Measurements from ENCODE around the gene AOC2.

GRCh38 chr17:42845556-42845917, 1.2 kb downstream of the AOC2 start:
- TF ChIP-seq POLR2AphosphoS5 (IDR thresholded peaks at IDR 0.05) (no peak), CTCF (IDR thresholded peaks at IDR 0.05) (no peak)
